ENCODE data around the gene GDPD5. TPM values are rescaled to one million over a fixed set of nuclear protein-coding genes. Genes with fewer than 3 reads are reported as not detected.

Gene GDPD5
- total RNA-seq, 2 experiments from 2014 or later, result 13.5 to 57.3 TPM

DNA sequence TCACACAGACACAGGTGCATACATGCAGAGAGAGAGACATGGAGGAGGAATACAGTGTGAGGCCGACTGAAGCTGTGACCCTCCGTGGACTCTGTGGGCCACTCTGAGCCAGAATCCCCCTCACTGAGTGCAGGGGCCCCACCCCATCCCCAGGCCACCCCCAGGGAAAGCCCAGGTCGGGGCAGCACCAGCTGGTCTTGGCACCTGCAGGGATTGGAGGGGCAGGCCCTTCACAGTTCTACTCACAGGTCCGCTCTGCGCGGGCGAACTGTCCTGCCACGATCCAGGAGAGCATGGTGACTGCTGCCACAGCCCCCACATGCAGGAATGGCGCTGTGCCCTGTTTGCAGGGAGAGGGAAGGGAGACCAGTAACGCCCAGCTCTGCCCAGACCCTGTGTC lies 76.5 kb downstream of the GDPD5 start:
- CTCF ChIA-PET (ENCODE audit: unreplicated experiment), result no interaction called here
- H2AFZ ChIP-seq (ENCODE audit: low read length), result no peak overlapping the region
- intact Hi-C loops (cut with micrococcal nuclease; ENCODE audit: unreplicated experiment), result no loop called here

DNA sequence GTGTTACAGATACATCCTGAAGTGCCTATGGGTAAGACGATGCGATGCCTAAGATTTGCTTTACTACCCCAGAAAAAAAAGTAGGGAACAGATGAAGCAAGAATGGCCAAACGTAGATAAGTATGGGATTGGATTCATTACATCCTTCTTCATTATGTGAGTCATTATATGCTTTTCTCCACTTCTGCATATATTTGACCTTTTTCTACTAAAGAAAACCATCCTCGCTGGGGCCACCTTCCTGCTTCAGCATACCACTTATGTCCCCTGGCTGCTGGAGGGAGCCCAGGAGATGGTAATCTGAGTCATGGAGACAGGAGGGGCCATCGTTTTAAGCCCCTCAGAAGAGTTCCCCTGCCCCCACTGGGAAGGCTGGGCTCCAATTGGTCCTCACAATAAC lies 78.3 kb downstream of the GDPD5 start:
- Histone ChIP-seq H3K36me3 (ENCODE audit: insufficient read depth, low read length) (no peaks in the 10 kb centered on the region), H3K9me2 (ENCODE audit: insufficient read depth, low read length) (no peaks in the 10 kb centered on the region), H4K20me1 (ENCODE audit: insufficient read depth, low read length) (no peaks in the 10 kb centered on the region), H3K27ac (ENCODE audit: low read depth, low read length, poor library complexity, severe bottlenecking) (no peak overlapping the region), H3K9me3 (ENCODE audit: low read length) (no peaks in the 10 kb centered on the region), H3K4me3 (ENCODE audit: low read depth, low read length, poor library complexity, severe bottlenecking) (no peak overlapping the region), H2AFZ (ENCODE audit: low read length) (no peak overlapping the region), H3K79me2 (ENCODE audit: insufficient read depth, low read depth, low read length) (no peaks in the 10 kb centered on the region), H3K4me2 (ENCODE audit: low read length) (no peak overlapping the region), H3K4me1 (ENCODE audit: insufficient read depth, low read length, poor library complexity, severe bottlenecking) (no peaks in the 10 kb centered on the region)
- ChIA-PET POLR2A (interaction anchor here (0.6 kb wide), 1 partner anchor 79 kb away, joined by 4 read pairs; no protein-coding TSS in a partner anchor), CTCF (ENCODE audit: unreplicated experiment) (no interaction called here)
- DNase-seq (ENCODE audit: low spot score), result no peak
- TF ChIP-seq, protein P1, sequence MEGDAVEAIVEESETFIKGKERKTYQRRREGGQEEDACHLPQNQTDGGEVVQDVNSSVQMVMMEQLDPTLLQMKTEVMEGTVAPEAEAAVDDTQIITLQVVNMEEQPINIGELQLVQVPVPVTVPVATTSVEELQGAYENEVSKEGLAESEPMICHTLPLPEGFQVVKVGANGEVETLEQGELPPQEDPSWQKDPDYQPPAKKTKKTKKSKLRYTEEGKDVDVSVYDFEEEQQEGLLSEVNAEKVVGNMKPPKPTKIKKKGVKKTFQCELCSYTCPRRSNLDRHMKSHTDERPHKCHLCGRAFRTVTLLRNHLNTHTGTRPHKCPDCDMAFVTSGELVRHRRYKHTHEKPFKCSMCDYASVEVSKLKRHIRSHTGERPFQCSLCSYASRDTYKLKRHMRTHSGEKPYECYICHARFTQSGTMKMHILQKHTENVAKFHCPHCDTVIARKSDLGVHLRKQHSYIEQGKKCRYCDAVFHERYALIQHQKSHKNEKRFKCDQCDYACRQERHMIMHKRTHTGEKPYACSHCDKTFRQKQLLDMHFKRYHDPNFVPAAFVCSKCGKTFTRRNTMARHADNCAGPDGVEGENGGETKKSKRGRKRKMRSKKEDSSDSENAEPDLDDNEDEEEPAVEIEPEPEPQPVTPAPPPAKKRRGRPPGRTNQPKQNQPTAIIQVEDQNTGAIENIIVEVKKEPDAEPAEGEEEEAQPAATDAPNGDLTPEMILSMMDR (conservative IDR thresholded peaks at IDR 0.05; ENCODE audit: low read length), result no peak
- no peak for TF ChIP-seq EZH2phosphoT487 (IDR thresholded peaks at IDR 0.05; ENCODE audit: borderline replicate concordance, low read depth, low read length)
- no TSS peak for BruUV-seq (replicated peaks)
- intact Hi-C loops (cut with micrococcal nuclease; ENCODE audit: unreplicated experiment), result no loop called here

More for the DNA sequence above, 76.5 kb downstream of the GDPD5 start:
- no TSS peak for BruUV-seq (replicated peaks)
- no peaks in the 10 kb centered on the region for H3K9me2 ChIP-seq (ENCODE audit: insufficient read depth, low read length)
- no peak overlapping the region for H3K4me2 ChIP-seq (ENCODE audit: low read length)
- no peaks in the 10 kb centered on the region for H4K20me1 ChIP-seq (ENCODE audit: insufficient read depth, low read length)
- H3K27ac ChIP-seq (ENCODE audit: low read depth, low read length, poor library complexity, severe bottlenecking), result no peak overlapping the region
- no peak for DNase-seq (ENCODE audit: low spot score)
- no peak overlapping the region for H3K4me3 ChIP-seq (ENCODE audit: low read depth, low read length, poor library complexity, severe bottlenecking)
- H3K79me2 ChIP-seq (ENCODE audit: insufficient read depth, low read depth, low read length), result no peaks in the 10 kb centered on the region
- no peaks in the 10 kb centered on the region for H3K4me1 ChIP-seq (ENCODE audit: insufficient read depth, low read length, poor library complexity, severe bottlenecking)
- no peaks in the 10 kb centered on the region for H3K36me3 ChIP-seq (ENCODE audit: insufficient read depth, low read length)
- POLR2A ChIA-PET, result no interaction called here
- TF ChIP-seq, protein P1 (conservative IDR thresholded peaks at IDR 0.05; ENCODE audit: low read length), result no peak
- no peak for TF ChIP-seq EZH2phosphoT487 (IDR thresholded peaks at IDR 0.05; ENCODE audit: borderline replicate concordance, low read depth, low read length)
- H3K9me3 ChIP-seq (ENCODE audit: low read length), result no peaks in the 10 kb centered on the region

DNA sequence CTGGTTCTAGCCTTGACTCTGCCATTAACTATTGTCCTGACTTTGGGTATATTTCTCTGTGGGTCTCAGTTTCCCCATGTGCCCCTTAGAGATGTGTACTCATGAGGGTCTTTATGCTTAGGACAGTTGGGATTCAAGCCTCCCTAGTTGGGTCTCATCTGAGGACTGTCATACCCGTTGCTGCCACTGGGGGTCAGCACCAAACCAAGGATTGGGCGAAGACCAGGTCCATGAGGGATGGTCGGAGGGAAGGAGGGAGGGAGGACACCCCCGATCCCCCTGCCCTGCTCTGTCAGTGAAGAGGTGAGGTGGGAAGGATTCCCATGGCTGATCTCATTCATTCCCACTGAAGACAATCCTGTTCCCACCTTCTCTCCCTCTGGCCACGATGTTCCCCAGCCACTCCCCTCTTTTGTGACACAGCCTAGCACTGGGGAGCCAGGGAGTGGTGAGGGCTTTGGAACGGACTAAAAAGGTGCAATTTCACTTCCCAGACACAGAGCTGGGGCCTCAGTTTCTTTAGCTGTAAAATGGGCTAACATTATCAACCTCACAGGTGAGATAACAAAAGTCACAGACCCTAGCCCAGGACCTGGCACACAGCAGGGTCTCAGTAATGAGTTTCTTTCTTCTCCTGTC lies 80.3 kb downstream of the GDPD5 start:
- peak; percentile 66 for DNase-seq (ENCODE audit: low spot score)
- Histone ChIP-seq H3K27ac (ENCODE audit: low read depth, low read length, poor library complexity, severe bottlenecking) (no peak overlapping the region), H3K9me3 (ENCODE audit: low read length) (no peaks in the 10 kb centered on the region), H3K4me2 (ENCODE audit: low read length) (no peak overlapping the region), H3K4me3 (ENCODE audit: low read depth, low read length, poor library complexity, severe bottlenecking) (no peak overlapping the region), H3K36me3 (ENCODE audit: insufficient read depth, low read length) (no peaks in the 10 kb centered on the region), H4K20me1 (ENCODE audit: insufficient read depth, low read length) (no peaks in the 10 kb centered on the region), H2AFZ (ENCODE audit: low read length) (no peak overlapping the region), H3K4me1 (ENCODE audit: insufficient read depth, low read length, poor library complexity, severe bottlenecking) (no peaks in the 10 kb centered on the region), H3K9me2 (ENCODE audit: insufficient read depth, low read length) (no peaks in the 10 kb centered on the region), H3K79me2 (ENCODE audit: insufficient read depth, low read depth, low read length) (no peaks in the 10 kb centered on the region)
- ChIA-PET CTCF (ENCODE audit: unreplicated experiment) (interaction anchor here (0.7 to 1.1 kb wide), 2 partner anchors 86 to 92 kb away, joined by 3 read pairs; no protein-coding TSS in a partner anchor), POLR2A (interaction anchor here (1.1 kb wide), 1 partner anchor 11 kb away, joined by 3 read pairs; no protein-coding TSS in a partner anchor)
- TF ChIP-seq, protein P1 (conservative IDR thresholded peaks at IDR 0.05; ENCODE audit: low read length), result peak; percentile 97
- no peak for TF ChIP-seq EZH2phosphoT487 (IDR thresholded peaks at IDR 0.05; ENCODE audit: borderline replicate concordance, low read depth, low read length)
- BruUV-seq (replicated peaks), result no TSS peak
- intact Hi-C loops (cut with micrococcal nuclease; ENCODE audit: unreplicated experiment), result loop anchor here (1.0 kb wide), 1 partner anchor 87 kb away; no protein-coding TSS in a partner anchor
